ENCODE data around the gene AQR.

DNA sequence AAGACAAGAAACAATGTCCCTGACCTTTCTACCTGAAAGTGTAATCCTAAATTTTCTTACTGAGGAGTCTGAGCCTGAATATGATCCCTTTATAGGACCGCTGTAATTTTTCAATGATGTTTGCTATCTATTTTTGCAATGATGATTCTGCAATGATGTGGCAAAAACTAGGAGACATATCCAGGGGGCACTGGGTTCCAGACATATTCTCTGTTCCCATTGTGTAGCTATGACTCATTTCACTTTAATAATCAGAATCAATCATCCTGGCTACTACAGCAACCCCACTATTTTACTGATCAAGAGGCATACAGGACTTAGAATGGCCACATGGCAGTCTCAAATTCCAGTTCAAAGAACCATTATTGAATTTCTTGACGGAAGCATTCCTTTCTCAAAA, 85.9 kb downstream of the AQR start:
- TF ChIP-seq POLR2A (IDR thresholded peaks at IDR 0.05): no peak
- TF ChIP-seq, protein P1, sequence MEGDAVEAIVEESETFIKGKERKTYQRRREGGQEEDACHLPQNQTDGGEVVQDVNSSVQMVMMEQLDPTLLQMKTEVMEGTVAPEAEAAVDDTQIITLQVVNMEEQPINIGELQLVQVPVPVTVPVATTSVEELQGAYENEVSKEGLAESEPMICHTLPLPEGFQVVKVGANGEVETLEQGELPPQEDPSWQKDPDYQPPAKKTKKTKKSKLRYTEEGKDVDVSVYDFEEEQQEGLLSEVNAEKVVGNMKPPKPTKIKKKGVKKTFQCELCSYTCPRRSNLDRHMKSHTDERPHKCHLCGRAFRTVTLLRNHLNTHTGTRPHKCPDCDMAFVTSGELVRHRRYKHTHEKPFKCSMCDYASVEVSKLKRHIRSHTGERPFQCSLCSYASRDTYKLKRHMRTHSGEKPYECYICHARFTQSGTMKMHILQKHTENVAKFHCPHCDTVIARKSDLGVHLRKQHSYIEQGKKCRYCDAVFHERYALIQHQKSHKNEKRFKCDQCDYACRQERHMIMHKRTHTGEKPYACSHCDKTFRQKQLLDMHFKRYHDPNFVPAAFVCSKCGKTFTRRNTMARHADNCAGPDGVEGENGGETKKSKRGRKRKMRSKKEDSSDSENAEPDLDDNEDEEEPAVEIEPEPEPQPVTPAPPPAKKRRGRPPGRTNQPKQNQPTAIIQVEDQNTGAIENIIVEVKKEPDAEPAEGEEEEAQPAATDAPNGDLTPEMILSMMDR (IDR thresholded peaks at IDR 0.05): no peak
